K562 (cell line): ENCODE data around the gene GLIPR2. TPM values are rescaled to one million over a fixed set of nuclear protein-coding genes. Genes with fewer than 3 reads are reported as not detected.

Experiments used
- ATAC-seq: fragments of 200-7000 bp; cut with Tn5 transposase; 3 replicates; pipeline ENCODE4 v1.9.1; 2020; ENCODE audit warnings: moderate library complexity
- BruUV-seq: library from RNA; stranded (reverse); fragments of 400-500 nt; replicated peaks from 2 replicates; lab custom pipeline; 2021; lab: Mats Ljungman, UMichigan
- CTCF ChIA-PET: fragments of 300-600 bp; formaldehyde crosslinking; extraction: SDS; loops from one replicate; lab custom pipeline; 2021; ENCODE audit warnings: low intra/inter-chr PET ratio; lab: Yijun Ruan, JAX
- POLR2A ChIA-PET: fragments of 300-600, 350-650 bp; sonication (Branson Sonifier 250); formaldehyde crosslinking; extraction: SDS; loops from one replicate; lab custom pipeline; 2021; ENCODE audit warnings: antibody characterized with exemption, inconsistent platforms; lab: Yijun Ruan, JAX
- DNase-seq, 4 experiments: peaks; one replicate each; pipeline versions ENCODE4 v3.0.0 to v3.0.0-alpha.2; 2011 to 2018; ENCODE audit warnings: low spot score in 3 of 4, mixed read lengths in 3 of 4; ENCODE audit errors: extremely low read depth in 1 of 4
- FAIRE-seq: peaks from 2 replicates; lab custom pipeline; 2011; peaks lifted over from hg19 to GRCh38; lab: Jason Lieb, UNC
- H2AFZ ChIP-seq: 2 replicates; pipeline ENCODE4 v1.6.0; 2011; ENCODE audit warnings: low read depth, low read length, control low read depth, inconsistent platforms
- H3K27ac ChIP-seq: fragments of 200-600 bp; 3 replicates; pipeline ENCODE4 v1.8.0; 2011; ENCODE audit warnings: low read depth, mild to moderate bottlenecking, control low read depth, inconsistent platforms, low read length, moderate library complexity, mixed read lengths; ENCODE audit errors: extremely low read depth
- H3K27me3 ChIP-seq, 2 experiments: fragments of 300-600 bp in 1 of 2; 2 replicates in 1 of 2; 3 replicates in 1 of 2; pipeline versions ENCODE4 v1.6.0 to v1.8.0; 2011; ENCODE audit warnings: inconsistent platforms in 2 of 2, low read length in 2 of 2, mild to moderate bottlenecking in 1 of 2, mixed read lengths in 1 of 2, moderate library complexity in 1 of 2; ENCODE audit not compliant: control insufficient read depth in 2 of 2, insufficient read depth in 2 of 2
- H3K36me3 ChIP-seq: fragments of 300-600 bp; 3 replicates; pipeline ENCODE4 v1.8.0; 2011; ENCODE audit warnings: mild to moderate bottlenecking, low read length, inconsistent platforms; ENCODE audit not compliant: control insufficient read depth, insufficient read depth
- H3K4me1 ChIP-seq, 2 experiments: fragments of 200-600 bp in 1 of 2; replicated peaks in 1 of 2; 2 replicates in 1 of 2; 3 replicates in 1 of 2; pipeline versions ENCODE4 v1.5.1 to v1.8.0; 2011; ENCODE audit warnings: inconsistent platforms in 2 of 2, low read length in 2 of 2, mild to moderate bottlenecking in 1 of 2, mixed read lengths in 1 of 2, moderate library complexity in 1 of 2; ENCODE audit not compliant: control insufficient read depth in 2 of 2, insufficient read depth in 2 of 2
- H3K4me2 ChIP-seq: 2 replicates; pipeline ENCODE4 v1.6.1; 2011; ENCODE audit warnings: low read length, control low read depth, inconsistent platforms, mixed read lengths; ENCODE audit not compliant: insufficient read depth
- H3K4me3 ChIP-seq: fragments of 200-600 bp; sonication (generic), shearing (Covaris generic); 2 replicates; pipeline ENCODE4 v1.5.1; 2016; ENCODE audit warnings: control low read depth, inconsistent platforms
- H3K79me2 ChIP-seq: fragments of 200-600 bp; 3 replicates; pipeline ENCODE4 v1.8.0; 2011; ENCODE audit warnings: low read length, inconsistent platforms; ENCODE audit not compliant: control insufficient read depth, insufficient read depth
- H3K9ac ChIP-seq, 2 experiments: 2 replicates each; pipeline versions ENCODE4 v1.6.0 to v1.6.1; 2011; ENCODE audit warnings: low read depth in 2 of 2, low read length in 2 of 2, control low read depth in 1 of 2, inconsistent platforms in 1 of 2, mild to moderate bottlenecking in 1 of 2, mixed read lengths in 1 of 2; ENCODE audit not compliant: insufficient read depth in 1 of 2
- H3K9me1 ChIP-seq: one replicate; pipeline ENCODE4 v1.6.0; 2011; ENCODE audit warnings: inconsistent platforms, mild to moderate bottlenecking, low read length, moderate library complexity; ENCODE audit not compliant: control insufficient read depth, insufficient read depth
- H3K9me3 ChIP-seq: replicated peaks from 2 replicates; pipeline ENCODE4 v1.5.1; 2011; ENCODE audit warnings: low read depth, low read length, inconsistent platforms; ENCODE audit not compliant: control insufficient read depth, insufficient read depth
- H4K20me1 ChIP-seq: replicated peaks from 2 replicates; pipeline ENCODE4 v1.6.1; 2011; ENCODE audit warnings: low read length, inconsistent platforms, mixed read lengths; ENCODE audit not compliant: control insufficient read depth, insufficient read depth
- ESRRA ChIP-seq: fragments of 450-650 bp; IDR thresholded peaks from 2 replicates; pipeline ENCODE4 v1.6.1; 2014; ENCODE audit warnings: low read depth, mild to moderate bottlenecking, moderate library complexity, borderline replicate concordance
- GTF2F1 ChIP-seq: IDR thresholded peaks from 2 replicates; pipeline ENCODE4 v1.6.1; 2011; ENCODE audit warnings: low read depth, low read length, improper control_type of control experiment
- IRF2 ChIP-seq: sonication (generic); formaldehyde crosslinking; IDR thresholded peaks from 2 replicates; pipeline ENCODE4 v1.8.1; 2022; ENCODE audit warnings: mild to moderate bottlenecking, missing genetic modification reagents
- TCFL5 ChIP-seq: fragments of 250-450 bp; sonication (Bioruptor Pico); conservative IDR thresholded peaks from 2 replicates; pipeline ENCODE4 v1.6.1; 2021; ENCODE audit warnings: mild to moderate bottlenecking, moderate library complexity, matching md5 sums
- whole genome bisulfite sequencing: fragments of 100-300 bp; shearing (Covaris generic); methylation state at CpG from one replicate; pipeline ENCODE4 v1.1.6; 2016; ENCODE audit warnings: low coverage, mixed read lengths; ENCODE audit not compliant: insufficient coverage; ENCODE audit errors: missing lambda C conversion rate; 5-methylcytosine and 5-hydroxymethylcytosine counted together
- in situ Hi-C: fragments of 300-500 bp; cut with MboI; formaldehyde crosslinking; loops from 4 replicates; pipeline ENCODE4 v1.15.0; 2018; ENCODE audit warnings: inconsistent platforms, mixed read lengths
- intact Hi-C: fragments of 100-400 bp; cut with micrococcal nuclease; formaldehyde crosslinking; loops from 2 replicates; pipeline ENCODE4 v1.14.2; 2022
- polyA plus RNA-seq, 8 experiments: library from polyadenylated mRNA; depleted of rRNA in 4 of 8; stranded (reverse) in 5 of 8; unstranded in 3 of 8; fragments of >200 nt; fragmentation: Nextera tagmentation in 2 of 8; fragmentation: Illumina TruSeq in 1 of 8; extraction: Ambion mirVana in 2 of 8; extraction: Trizol in 1 of 8; gene quantifications; 2 replicates each; pipeline versions ENCODE4 v1.2.1 to v1.2.3, GENCODE V29; 2011 to 2014; ENCODE audit warnings: inconsistent platforms in 1 of 8, missing spikeins in 1 of 8
- total RNA-seq, 7 experiments: library from RNA; depleted of rRNA in 6 of 7; stranded (reverse); fragments of >200 nt in 6 of 7; fragmentation: Illumina TruSeq in 2 of 7; extraction: Trizol in 2 of 7; gene quantifications; 2 replicates each; pipeline versions ENCODE4 v1.2.1 to v1.2.3, GENCODE V29; 2011 to 2021; ENCODE audit warnings: low replicate concordance in 1 of 7
- TF ChIP-seq, protein P1 (sequence below), 2 experiments: fragments of 450-650 bp; IDR thresholded peaks; 2 replicates each; pipeline ENCODE4 v1.6.1; 2016; ENCODE audit warnings: mild to moderate bottlenecking in 2 of 2, borderline replicate concordance in 1 of 2, low read depth in 1 of 2, moderate library complexity in 1 of 2
- TF ChIP-seq, protein P2 (sequence below): fragments of 250-450 bp; sonication (Bioruptor Pico); IDR thresholded peaks from 2 replicates; pipeline ENCODE4 v1.9.0; 2021; ENCODE audit warnings: mild to moderate bottlenecking
- TF ChIP-seq, protein P3 (sequence below), 2 experiments: IDR thresholded peaks in 1 of 2; conservative IDR thresholded peaks in 1 of 2; 2 replicates each; pipeline ENCODE4 v1.6.1; 2016; ENCODE audit warnings: low read depth in 2 of 2, mild to moderate bottlenecking in 1 of 2, missing compliant biosample characterization in 1 of 2, missing genetic modification characterization in 1 of 2, moderate library complexity in 1 of 2
- TF ChIP-seq, protein P4 (sequence below): IDR thresholded peaks from 3 replicates; pipeline ENCODE4 v1.6.1; 2011; ENCODE audit warnings: borderline replicate concordance, mild to moderate bottlenecking; ENCODE audit not compliant: insufficient read length, insufficient read depth

GLIPR2 gene
- total and polyA plus RNA-seq, 9 of the 15 experiments (the other 6 are each of a cell fraction or from before 2014, with no cell fraction given): 1.4 to 8.8 (median 2.9) TPM

DNA sequence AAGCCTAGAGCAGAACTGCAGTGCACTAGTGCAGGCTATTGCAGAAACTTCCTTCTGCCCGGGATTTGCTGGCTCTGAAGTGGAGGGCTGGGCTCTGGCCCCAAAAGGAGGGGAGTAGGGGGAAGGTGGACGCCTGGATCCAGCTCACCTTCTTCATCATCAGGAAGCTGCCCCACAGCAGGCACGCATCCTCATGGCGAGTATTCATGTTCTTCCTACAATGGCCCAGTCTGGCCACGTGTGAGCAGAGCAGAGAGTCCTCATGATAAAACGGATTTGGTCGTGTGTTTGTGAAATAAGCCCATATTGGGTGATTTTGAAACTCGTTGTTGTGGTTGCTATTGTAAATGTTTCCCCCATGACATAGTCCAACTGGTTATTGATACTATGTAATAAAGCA is 8.2 kb upstream of the GLIPR2 start:
- ChIA-PET POLR2A (interaction anchor here (0.8 to 1.0 kb wide), 2 partner anchors 12 to 15 kb away, joined by 3 read pairs; no protein-coding TSS in a partner anchor), CTCF (no interaction called here)
- intact Hi-C loops: no loop called here
- H3K36me3 ChIP-seq: no peaks in the 10 kb centered on the region
- in situ Hi-C loops: no loop called here
- DNase-seq (no peak), FAIRE-seq (no peak), ATAC-seq (no peak)
- H4K20me1 ChIP-seq: no peaks in the 10 kb centered on the region
- no TSS peak for BruUV-seq
- peak overlapping the region; percentile 59; the same call in 1 of the 2 replicates for H2AFZ ChIP-seq
- H3K79me2 ChIP-seq: no peaks in the 10 kb centered on the region
- no peaks in the 10 kb centered on the region for H3K9me1 ChIP-seq
- H3K4me1 ChIP-seq: no peaks in the 10 kb centered on the region; a peak in 2 of 5 replicates
- no peak overlapping the region for H3K27ac ChIP-seq
- H3K9me3 ChIP-seq: no peaks in the 10 kb centered on the region
- H3K4me3 ChIP-seq: no peak overlapping the region
- no peak overlapping the region for H3K9ac ChIP-seq
- no peak overlapping the region for H3K4me2 ChIP-seq
- no peaks in the 10 kb centered on the region for H3K27me3 ChIP-seq
- WGBS: 16% methylated on average over 8 of the region's 8 CpGs
- TF ChIP-seq, protein P1, sequence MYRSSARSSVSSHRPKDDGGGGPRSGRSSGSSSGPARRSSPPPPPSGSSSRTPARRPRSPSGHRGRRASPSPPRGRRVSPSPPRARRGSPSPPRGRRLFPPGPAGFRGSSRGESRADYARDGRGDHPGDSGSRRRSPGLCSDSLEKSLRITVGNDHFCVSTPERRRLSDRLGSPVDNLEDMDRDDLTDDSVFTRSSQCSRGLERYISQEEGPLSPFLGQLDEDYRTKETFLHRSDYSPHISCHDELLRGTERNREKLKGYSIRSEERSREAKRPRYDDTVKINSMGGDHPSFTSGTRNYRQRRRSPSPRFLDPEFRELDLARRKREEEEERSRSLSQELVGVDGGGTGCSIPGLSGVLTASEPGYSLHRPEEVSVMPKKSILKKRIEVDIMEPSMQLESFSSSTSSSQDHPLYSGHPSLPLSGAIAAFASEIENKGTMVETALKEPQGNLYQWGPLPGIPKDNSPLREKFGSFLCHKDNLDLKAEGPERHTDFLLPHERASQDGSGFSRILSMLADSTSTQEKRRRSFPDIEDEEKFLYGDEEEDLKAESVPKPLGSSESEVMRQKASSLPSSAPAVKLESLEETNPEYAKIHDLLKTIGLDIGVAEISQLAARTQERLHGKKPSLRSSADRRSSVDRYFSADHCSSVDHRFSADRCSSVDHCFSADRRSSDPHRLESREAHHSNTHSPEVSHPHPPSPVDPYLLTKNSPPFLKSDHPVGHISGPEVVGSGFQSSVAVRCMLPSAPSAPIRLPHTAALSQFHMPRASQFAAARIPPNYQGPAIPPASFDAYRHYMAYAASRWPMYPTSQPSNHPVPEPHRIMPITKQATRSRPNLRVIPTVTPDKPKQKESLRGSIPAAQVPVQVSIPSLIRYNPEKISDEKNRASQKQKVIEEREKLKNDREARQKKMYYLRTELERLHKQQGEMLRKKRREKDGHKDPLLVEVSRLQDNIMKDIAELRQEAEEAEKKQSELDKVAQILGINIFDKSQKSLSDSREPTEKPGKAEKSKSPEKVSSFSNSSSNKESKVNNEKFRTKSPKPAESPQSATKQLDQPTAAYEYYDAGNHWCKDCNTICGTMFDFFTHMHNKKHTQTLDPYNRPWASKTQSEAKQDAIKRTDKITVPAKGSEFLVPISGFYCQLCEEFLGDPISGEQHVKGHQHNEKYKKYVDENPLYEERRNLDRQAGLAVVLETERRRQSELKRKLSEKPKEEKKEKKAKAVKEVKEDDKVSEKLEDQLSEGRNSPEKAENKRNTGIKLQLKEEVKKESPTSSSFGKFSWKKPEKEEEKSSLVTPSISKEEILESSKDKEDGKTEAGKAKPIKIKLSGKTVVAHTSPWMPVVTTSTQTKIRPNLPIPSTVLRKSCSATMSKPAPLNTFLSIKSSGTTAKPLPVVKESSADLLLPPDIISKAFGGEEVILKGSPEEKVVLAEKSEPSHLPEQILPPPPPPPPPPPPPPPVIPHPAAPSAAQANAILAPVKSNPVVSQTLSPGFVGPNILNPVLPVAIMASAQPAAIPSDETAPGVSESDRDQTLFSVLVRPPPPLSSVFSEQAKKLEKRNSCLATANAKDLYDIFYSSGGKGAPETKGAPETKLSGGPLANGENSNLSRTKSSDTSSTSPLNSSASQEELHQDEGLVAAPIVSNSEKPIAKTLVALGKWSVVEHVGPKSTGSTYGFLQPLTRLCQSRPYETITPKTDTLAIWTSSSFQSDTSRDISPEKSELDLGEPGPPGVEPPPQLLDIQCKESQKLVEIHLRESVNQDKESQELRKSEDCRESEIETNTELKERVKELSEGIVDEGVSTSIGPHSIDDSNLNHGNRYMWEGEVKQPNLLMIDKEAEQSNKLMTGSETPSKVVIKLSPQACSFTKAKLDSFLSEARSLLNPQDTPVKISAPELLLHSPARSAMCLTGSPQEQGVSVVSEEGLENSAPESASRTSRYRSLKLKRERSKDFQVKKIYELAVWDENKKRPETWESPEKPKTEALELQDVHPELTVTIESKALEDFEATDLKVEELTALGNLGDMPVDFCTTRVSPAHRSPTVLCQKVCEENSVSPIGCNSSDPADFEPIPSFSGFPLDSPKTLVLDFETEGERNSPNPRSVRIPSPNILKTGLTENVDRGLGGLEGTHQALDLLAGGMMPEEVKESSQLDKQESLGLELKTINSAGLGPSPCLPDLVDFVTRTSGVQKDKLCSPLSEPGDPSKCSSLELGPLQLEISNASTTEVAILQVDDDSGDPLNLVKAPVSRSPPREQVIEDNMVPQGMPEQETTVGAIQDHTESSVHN (IDR thresholded peaks at IDR 0.05; ENCODE audit: borderline replicate concordance in 1 of 2, low read depth in 1 of 2): no peak
- TF ChIP-seq GTF2F1 (no peak), IRF2 (CRISPR knock-in tag) (no peak), ESRRA (no peak), TCFL5 (CRISPR knock-in tag) (no peak)
- TF ChIP-seq, protein P2, sequence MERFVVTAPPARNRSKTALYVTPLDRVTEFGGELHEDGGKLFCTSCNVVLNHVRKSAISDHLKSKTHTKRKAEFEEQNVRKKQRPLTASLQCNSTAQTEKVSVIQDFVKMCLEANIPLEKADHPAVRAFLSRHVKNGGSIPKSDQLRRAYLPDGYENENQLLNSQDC (CRISPR knock-in tag): no peak
- TF ChIP-seq, protein P3, sequence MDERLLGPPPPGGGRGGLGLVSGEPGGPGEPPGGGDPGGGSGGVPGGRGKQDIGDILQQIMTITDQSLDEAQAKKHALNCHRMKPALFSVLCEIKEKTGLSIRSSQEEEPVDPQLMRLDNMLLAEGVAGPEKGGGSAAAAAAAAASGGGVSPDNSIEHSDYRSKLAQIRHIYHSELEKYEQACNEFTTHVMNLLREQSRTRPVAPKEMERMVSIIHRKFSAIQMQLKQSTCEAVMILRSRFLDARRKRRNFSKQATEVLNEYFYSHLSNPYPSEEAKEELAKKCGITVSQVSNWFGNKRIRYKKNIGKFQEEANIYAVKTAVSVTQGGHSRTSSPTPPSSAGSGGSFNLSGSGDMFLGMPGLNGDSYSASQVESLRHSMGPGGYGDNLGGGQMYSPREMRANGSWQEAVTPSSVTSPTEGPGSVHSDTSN (CRISPR knock-in tag; IDR thresholded peaks at IDR 0.05; ENCODE audit: low read depth): no peak
- TF ChIP-seq, protein P3 (tag; conservative IDR thresholded peaks at IDR 0.05; ENCODE audit: low read depth): no peak
- TF ChIP-seq, protein P4, sequence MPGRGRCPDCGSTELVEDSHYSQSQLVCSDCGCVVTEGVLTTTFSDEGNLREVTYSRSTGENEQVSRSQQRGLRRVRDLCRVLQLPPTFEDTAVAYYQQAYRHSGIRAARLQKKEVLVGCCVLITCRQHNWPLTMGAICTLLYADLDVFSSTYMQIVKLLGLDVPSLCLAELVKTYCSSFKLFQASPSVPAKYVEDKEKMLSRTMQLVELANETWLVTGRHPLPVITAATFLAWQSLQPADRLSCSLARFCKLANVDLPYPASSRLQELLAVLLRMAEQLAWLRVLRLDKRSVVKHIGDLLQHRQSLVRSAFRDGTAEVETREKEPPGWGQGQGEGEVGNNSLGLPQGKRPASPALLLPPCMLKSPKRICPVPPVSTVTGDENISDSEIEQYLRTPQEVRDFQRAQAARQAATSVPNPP: no peak
